Stimulated activated CD8-positive, alpha-beta memory T cell treated with anti-CD3 and anti-CD28 coated beads, Interleukin-4, amount 100 ng/mL, for 4 hours (primary cell): ENCODE results near the gene RASAL2.

Experiments used
- DNase-seq, 2 donors: peaks; one replicate each; pipeline ENCODE4 v3.0.0-alpha.2; 2020; ENCODE audit warnings: low read depth in 2 of 2, low spot score in 1 of 2

Gene RASAL2

DNA sequence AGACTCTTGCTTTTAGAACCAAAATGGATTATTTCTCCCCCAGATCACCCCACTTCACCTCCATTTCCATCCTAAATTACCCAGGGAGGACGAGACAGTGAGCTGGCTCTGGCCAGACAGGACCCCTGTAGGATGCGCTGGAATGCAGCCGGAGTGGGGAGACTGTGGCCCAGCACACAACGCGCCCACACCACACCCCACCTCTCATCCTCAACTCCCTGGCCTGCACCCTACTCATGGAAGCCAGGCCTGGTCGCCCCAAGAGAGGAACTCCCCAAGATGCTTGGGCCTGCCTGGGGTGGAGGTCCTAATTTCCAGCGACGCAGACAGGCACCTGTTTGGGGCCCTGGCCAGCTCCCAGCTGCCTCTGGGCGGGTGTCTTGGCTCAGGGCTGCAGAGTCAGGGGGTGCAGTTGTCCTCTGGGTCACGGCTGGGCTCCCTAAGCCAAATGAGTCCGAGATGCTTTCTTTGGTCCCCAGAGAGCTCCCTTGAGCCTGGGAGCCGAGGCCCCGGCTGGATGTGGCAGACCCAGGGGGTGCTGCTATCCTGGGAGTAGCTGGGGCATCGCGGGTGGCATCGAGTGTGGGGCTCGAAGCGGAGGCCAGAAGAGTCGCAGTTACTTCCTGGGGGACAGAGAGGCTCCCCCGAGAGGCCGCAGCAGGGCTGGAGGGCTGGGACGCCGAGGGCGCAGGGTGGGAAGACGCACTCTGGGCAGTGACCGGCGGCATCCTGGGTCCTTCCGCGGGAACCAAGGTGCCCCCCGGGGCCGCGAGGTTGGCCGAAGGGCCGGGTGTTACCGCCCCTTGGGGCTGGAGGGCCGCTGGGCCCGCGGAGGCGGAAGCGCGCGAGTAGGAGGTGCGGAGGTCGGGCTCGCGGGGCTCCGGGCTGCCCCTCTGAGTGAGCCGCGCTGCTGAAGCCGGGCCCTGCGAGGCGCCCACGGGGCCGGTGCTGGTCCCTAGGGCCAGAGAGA is 392.5 kb downstream of the RASAL2 start:
- DNase-seq = no peak

DNA sequence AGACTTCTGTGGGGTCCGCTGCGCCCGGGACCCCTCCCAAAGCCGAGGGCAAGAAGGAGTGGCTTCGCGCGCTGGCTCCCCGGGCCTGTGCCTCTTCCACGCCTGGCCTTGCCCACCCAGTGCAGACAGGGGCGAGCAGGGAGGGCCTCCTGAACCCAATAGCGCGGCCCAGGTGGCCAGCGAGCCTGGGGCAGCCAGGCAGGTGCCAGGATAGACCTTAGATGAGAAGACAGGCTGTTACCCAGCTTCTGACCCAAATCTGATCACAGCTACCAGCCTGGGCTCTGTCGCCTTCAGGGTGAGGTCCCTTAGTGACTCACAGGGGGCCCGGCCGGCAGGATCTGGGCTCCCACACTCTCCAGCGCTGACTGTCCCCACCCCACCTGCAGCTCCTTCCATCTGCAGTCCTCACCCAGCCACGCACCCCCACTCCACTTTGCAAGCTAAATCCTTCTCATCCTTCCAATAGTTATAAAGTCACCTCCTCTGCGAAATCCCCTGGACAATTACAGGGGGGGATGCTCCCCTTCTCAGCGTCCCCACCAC is 393.2 kb downstream of the RASAL2 start:
- DNase-seq = no peak

DNA sequence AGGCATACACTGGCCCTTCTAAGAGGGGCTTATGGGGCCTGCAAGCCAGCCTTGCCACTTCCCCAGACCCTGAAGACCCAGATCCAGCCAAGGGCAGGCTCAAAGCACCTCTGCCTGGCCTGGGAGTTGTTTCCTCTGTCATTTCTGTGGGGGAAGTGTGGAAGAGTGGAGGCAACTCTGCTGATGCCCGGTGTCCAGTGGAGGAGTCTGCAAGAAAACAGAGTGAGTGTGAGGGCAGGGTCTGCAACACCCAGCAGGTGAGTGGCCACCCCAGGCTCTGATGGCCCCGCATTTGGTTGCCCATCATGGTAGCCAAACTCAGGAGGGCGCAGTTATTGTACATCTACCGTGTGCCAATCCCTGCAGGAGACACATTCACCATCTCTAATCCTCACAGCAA is 394.5 kb downstream of the RASAL2 start:
- no peak for DNase-seq

GRCh38 chr1:178489399-178489798 is 395.5 kb downstream of the RASAL2 start:
- DNase-seq = no peak

- DNase-seq = no peak
Observed at GRCh38 chr1:178490136-178490535, 396.2 kb downstream of the RASAL2 start.

DNA sequence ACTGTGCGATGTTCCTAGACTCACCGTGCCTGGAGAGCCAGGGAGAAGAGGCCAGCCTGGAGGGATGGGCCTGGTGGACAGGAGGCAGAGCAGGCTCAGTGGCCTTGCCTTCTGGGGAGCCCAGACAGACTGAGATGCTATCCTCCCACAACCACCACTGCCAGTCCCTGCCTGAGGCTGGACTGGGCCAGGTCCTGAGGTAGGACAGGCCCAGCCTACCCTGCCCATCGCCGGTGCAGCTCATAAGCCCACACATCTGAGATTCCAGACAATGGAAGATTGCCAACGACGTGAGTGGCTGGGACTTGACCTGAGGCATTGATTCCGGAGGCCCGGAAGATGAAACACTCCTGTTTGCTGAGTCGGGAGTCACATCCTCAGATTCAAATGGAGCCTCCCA is 397.1 kb downstream of the RASAL2 start:
- DNase-seq = no peak

DNA sequence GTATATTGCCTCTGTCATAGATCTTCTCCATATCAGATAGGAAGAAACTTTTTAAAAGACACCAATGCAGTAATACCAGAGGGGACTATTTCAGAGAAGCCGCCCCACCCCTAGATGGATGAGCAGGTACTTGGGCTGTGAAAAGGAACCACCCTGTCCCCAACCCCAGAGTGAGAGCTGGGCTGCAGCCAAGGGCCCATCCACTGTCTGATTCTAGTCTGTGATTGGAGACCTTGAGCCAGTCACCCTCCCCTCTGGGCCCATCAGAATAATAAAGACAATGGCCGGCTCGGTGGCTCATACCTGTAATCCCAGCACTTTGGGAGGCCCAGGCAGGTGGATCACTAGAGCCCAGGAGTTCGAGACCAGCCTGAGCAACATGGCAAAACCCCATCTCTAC is 397.8 kb downstream of the RASAL2 start:
- no peak for DNase-seq

GRCh38 chr1:178492341-178492740 is 398.4 kb downstream of the RASAL2 start:
- DNase-seq = no peak

DNA sequence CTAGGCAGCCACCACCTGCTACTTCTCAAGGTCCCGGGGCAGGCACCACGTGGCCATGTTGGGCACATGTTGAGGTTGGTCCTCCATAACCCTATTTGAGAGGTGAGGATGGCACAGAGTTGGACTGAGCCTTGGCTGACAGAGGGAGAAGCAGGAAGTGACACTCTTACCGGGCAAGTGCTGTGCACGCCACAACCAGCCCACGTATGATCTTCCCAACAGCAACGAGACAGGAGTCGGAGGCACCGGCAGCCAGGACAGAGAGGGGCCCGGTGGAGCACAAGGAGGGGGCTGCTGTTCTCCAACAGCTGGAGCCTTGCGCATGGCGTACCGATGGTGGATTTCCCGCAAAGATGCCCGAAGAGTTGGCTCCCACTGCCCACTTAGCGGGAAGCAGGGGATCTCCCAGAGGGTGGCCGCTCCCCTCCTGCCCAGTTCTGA is 399.4 kb downstream of the RASAL2 start:
- no peak for DNase-seq

DNA sequence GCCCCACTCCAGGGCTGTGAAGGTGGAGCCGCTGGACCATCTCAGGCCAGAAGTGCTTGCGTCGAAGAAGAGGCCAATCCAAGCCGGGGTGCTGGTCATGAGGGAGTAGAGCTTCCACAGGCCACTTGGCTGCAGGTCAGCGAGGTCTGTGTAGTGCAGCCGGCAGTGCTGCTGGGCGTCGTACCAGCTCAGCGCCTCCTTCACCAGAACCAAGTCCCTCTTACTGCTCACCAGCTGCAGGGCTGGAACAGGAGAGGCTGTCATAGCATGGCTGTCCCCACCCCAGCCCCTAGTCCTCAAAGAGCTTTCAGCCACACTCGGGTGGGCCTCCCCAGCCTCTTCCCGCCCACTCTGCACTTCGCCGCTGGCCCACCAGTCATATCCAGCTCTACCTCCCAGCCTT is 400.7 kb downstream of the RASAL2 start:
- DNase-seq = no peak

- DNase-seq = no peak
Observed at GRCh38 chr1:178495158-178495557, 401.3 kb downstream of the RASAL2 start.

- DNase-seq = no peak
Observed at GRCh38 chr1:178495741-178496409, 402.0 kb downstream of the RASAL2 start.

DNA sequence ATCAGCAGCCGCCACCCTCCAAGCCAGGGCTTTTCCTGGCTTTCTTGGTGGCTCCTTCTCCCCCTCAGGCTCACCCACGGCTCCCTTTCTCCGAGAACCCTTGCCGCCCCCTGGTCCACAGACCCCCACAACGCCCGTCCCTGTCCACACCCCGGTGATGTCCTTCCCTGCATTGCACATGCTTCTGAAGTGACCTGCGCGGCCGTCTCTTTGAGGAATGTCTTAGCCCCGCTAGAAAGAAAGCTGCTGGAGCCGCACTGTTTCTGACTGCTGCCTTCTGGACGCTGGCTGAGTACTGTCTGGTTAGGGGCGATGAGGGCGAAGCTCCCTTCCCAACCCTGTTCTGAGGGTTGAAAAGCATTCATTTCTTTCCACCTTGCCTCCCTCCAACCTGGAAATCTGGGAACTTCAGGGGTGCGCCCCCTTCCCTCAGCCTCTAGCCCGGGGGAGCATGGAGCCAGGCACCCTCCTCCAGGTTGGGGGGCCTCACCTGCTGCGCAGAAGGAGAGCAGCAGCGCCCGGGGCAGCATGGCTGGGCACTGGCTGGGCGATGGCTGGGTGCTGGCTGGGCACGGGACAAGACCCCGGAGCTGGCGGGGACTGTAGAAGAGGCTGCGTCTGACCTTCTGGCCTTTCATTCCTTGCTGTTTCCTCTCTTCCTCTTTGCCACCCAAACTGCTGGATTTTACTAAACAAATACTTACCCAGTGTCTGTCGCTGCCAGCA is 402.7 kb downstream of the RASAL2 start, which contains the start of gene CLEC20A:
Gene CLEC20A (minus strand): TSS at position 555 of the 726 bp plus-strand sequence. CDS start 25 bp downstream, at position 530.
- DNase-seq = no peak

- DNase-seq = no peak
Observed at GRCh38 chr1:178497903-178498478, 404.1 kb downstream of the RASAL2 start.

- no peak for DNase-seq
Observed at GRCh38 chr1:178498896-178499675, 405.2 kb downstream of the RASAL2 start.

DNA sequence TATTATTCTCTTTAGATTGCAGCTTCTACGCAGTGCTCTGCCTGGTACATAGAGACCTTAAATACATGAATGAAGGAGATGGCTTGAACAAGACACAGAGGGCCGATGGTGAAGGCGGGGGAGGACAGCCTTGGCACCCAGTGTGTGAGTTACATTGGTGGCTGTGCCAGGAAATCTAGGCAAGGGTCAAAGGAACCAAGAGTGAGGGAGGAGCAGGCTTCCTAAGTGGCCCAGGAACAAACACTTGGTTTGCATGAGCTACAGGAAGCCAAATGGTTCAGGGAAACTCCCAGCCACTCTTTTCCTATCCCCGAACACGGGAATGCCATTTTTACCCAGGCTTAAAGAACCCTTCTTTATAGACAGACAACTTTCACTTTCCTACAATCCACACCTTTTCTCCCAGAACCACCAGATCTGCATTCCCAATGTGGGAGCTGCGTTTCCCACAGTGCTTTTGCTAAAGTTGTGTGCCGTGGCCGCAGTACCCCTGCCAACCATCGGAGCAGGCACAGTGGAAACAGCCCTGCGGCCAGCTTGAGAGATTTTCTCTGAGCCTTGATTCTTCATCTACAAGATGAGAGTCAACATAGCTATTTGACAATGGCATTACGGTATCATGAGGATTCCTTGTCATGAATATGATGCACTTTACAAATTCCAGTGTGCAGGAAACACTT is 406.3 kb downstream of the RASAL2 start:
- DNase-seq = no peak

GRCh38 chr1:178500936-178501554 is 407.1 kb downstream of the RASAL2 start:
- DNase-seq = no peak

DNA sequence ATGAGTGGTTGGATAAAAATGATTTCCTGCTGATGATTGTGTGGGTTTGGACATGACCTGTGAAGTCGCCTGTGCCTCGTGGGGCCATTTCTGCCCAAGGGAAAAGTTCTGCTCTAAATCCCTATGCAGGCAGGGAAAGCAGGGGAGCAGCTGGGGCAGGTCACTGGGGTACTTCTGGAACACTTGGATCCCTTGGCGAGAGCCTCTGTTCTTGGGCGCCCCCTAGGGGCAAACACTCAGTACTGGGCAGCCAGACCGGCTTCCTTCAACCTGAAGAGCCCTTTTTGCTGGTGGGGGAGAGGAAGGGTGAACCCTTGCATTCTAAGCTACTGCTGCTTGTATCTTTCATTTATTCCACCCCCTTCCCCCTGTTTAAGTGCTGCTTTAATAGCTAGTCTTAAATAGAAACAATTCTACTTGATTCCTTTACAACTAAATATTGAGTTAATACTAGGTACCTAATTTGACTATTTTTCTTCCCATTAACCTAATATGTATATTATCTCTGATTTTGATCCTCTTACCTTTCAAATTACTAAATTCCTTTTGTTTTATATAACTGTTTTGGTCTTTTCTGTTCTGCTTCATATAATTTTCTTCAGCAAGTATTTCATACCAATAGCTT is 407.9 kb downstream of the RASAL2 start:
- no peak for DNase-seq

- no peak for DNase-seq
Observed at GRCh38 chr1:178502330-178502714, 408.4 kb downstream of the RASAL2 start.
